NCI-H2081 (cell line): ENCODE results near the gene BECN2.

Experiments
- DNase-seq, 2 experiments: peaks; one replicate each; lab custom pipeline; 2025; lab: John Stamatoyannopoulos, UW

The BECN2 gene, protein sequence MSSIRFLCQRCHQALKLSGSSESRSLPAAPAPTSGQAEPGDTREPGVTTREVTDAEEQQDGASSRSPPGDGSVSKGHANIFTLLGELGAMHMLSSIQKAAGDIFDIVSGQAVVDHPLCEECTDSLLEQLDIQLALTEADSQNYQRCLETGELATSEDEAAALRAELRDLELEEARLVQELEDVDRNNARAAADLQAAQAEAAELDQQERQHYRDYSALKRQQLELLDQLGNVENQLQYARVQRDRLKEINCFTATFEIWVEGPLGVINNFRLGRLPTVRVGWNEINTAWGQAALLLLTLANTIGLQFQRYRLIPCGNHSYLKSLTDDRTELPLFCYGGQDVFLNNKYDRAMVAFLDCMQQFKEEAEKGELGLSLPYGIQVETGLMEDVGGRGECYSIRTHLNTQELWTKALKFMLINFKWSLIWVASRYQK

DNA sequence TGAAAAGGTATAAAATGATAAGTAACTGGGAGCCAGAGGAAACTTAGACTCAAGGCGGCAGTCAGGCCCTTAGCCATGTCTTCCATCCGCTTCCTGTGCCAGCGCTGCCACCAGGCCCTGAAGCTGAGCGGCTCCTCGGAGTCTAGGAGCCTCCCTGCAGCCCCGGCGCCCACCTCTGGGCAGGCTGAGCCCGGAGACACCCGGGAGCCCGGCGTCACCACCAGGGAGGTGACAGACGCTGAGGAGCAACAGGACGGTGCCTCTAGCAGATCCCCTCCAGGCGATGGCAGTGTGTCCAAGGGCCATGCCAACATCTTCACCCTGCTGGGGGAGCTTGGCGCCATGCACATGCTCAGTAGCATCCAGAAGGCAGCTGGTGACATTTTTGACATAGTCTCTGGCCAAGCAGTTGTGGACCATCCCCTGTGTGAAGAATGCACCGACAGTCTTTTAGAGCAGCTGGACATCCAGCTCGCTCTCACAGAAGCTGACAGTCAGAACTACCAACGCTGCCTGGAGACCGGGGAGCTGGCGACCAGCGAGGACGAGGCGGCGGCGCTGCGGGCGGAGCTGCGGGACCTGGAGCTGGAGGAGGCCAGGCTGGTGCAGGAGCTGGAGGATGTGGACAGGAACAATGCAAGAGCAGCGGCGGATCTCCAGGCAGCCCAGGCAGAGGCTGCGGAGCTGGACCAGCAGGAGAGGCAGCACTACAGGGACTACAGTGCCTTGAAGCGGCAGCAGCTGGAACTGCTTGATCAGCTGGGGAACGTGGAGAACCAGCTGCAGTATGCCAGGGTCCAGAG lies at the start of gene BECN2:
Gene BECN2, plus strand, starts transcription at position 76 of the 803 bp plus-strand sequence. Its CDS starts 0 bp downstream, at position 76.
- no peak for DNase-seq

DNA sequence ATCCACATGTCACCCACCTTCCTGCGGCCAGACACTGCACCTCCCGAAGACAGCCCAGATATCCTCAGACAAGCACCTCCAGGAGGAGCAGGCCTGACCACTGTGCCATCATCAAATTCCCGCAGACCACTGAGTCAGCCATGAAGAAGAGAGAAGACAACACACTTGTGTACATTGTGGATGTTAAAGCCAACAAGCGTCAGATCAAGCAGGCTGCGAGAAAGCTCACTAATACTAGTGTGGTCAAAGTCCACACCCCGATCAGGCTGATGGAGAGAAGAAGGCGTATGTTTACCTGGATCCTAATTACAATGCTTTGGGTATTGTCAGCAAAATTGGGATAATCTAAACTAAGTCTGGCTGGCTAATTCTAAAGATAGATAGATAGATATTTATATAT lies 41.4 kb upstream of the BECN2 start:
- DNase-seq, result no peak

DNA sequence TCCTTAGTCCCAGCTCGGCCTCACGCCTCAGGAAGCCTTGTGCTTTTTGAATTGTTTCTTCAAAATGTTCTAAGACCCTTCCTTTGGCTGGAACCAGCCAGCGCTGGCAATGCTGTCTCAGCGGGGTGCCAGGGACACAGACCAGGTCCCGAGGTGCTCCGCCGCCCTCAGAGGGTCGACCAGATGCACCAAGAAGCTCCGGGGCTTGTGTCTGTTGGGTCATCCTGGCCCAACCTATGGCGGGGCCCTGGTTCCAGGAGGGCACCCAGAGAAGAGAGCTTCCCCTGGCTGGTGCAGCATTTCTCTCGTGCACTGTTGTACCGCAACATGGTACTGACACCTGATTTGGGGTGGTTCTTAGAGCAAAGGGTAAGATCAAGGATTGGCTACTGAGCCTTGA lies 40.1 kb upstream of the BECN2 start:
- DNase-seq, result no peak

DNA sequence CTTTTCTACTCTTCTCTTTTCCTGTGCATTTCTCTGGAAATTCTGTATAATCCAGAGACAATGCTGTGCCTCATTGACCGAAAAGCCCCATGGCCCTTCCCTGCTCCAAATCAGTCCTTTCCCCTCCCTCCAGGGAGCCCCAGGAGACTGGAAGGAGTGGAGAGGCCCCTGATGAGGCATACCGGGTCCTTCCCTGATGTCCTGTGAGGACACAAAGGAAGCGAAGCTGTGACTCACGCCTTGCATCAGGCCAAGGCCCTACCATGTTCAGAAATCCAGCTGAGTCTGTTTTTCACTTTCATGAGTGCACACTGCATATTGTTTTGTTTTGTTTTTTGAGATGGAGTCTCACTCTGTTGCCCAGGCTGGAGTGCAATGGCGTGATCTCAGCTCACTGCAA lies 38.7 kb upstream of the BECN2 start:
- DNase-seq, result no peak

DNA sequence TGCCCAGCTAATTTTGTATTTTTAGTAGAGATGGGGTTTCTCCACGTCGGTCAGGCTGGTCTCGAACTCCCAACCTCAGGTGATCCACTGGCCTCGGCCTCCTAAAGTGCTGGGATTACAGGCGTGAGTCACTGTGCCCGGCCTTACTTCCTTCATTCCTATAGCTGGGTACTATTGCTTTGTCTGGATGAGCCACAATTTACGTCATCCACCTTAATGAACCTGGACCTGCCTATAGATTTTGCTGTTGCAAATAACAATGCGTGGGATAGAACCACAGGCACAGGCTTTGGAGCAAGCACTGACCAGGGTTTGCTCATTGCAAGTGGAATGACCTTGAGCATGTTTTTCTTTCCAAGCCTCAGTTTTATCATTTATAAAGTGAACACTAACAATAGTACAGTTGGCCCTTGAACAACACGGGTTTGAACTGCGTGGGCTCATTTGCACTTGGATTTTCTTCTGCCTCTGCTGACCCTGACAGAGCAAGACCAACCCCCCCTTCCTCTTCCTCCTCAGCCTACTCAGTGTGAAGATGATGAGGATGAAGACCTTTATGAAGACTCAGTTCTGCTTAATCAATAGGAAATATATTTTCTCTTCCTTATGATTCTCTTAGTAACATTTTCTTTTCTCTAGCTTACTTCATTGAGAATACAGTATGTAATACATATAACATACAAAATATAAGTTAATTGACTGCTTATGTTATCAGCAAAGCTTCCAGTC lies 33.3 kb upstream of the BECN2 start:
- DNase-seq, result no peak

DNA sequence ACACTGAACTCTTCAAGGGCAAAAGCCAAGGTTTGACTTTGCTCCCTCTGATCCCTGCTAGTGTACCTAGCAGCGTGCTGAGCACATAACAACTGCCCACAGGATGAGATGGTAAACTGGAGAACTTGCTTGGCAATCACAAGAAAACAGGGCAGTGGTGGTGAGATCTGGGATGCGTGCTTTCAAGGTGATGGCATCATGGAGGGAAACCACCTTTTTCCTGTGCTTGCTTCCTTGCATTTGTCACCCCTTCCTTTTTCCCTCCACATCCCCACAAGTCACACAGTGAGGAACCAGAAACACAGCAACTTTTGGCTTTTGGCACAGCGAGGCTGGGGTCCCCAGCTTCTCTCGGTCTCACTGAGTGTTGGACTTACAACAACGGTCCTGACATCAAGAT lies 31.4 kb upstream of the BECN2 start:
- no peak for DNase-seq

DNA sequence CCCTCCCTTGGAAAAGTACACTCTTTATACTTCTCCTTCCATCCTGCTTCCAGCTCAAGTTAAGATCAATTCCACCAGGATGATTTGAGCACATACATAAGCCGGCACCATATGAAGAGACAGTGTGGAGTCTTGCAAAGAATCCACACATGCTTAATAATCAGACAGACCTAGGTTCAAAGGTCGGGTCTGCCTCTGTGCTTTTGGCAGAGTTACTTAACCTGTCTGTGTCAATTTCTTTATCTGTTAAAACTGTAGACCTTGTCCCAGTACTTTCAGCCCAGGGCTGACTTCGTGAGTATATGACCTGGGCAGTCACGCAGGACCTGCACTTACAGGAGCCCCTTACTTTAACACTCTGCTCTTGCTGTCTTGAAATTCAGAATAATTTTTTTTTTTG lies 30.2 kb upstream of the BECN2 start:
- no peak for DNase-seq

DNA sequence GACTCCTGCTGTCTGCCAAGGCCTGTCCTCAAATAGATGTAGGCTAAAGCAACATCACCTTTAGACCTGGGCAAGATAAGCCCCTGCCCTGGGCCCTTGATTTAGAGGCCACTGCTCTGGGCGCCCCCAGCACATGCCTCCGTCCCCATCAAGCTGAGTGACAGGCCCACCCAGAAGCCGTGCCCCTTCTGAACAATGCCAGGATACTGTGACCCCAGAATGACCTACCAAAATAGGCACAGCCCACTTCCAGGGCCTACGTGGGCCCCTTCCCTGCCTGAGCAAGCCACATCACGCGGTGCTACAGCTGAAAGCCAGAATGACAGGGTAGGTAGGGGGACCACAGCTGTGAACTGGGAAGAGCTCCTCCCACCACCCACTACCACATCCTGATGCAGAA lies 24.7 kb upstream of the BECN2 start:
- DNase-seq, result no peak

DNA sequence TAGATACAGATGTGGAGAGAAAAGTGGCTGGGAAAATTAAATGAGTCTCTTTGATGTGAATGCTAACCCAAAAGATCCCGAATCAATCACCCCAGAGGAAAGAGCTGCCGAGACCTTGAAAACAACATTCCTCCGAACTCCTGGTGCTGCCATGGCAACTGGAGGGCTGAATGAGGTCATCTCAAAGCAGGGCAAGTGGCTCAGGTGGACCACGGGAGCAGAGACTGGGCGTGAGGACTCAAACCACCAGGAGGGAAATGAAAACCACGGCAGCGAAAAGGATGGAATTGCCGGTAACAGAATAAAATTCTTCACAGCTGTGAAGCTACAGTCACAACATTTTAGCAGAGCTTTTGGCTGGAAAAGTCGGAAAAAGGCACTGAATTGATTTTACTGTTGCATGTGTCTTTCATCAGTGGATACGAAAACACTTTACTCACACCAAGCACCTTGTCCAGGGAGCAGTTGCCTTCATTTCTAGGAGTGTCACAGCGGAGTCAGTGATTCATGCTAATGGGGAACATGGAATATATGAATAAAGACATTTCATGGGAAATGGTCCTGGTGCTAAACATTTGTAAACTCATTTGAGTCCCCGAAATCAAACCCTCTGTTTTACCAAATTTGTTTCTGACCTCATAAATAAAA lies 23.2 kb upstream of the BECN2 start:
- no peak for DNase-seq

DNA sequence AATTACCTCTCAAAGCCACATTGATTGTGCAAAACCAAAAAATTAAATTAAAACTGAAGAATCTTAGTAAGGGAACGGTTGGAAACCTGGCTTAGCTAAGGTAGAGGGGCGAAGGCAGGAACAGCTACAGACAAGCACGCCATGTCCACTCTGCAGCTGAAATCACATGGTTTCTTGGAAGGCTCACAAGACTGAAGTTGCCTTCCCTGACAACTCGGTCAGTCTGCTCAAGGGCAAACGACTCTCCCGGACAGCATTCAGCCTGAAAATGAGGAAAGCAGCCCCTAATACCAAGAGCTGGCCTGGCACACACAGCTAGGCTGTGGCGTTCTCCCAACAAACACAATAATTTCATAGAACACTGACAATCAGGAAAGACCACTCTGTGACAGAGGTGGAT lies 22.7 kb upstream of the BECN2 start:
- DNase-seq, result no peak

DNA sequence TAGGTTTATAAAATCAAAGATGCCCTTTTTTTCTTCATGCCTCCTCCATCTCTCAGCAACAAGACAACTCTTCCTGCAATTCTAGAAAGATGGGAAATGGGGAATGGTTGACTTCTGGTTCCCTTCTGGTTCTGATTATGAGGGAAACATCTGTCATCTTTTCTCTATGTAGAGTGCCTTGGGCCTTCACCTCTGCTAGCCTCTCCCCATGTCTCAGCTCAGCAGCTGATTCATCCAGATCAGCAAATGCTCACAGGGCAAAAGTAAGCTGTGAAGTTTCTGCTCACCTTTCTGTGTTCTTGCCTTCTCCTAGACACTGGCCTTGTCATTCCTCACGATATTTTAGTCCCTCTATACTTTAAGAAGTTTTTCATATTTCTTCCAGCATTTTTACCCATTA lies 17.8 kb upstream of the BECN2 start:
- no peak for DNase-seq

DNA sequence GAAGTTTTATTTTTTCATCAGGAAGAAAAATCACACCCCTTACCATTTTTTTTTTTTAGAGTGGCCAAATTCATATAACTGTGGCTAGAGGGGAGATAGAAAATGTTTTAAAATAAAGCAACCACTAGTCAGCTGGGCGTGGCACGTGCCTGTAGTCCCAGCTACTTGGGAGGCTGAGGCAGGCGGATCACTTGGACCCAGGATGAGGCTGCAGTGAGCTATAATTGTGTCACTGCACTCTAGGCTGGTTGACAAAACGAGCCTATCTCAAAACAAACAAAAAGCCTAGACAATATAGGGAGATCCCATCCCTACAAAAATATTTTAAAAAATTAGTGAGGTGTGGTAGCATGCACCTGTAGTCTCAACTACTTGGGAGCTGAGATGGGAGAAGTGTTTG lies 14.8 kb upstream of the BECN2 start:
- DNase-seq, result no peak

DNA sequence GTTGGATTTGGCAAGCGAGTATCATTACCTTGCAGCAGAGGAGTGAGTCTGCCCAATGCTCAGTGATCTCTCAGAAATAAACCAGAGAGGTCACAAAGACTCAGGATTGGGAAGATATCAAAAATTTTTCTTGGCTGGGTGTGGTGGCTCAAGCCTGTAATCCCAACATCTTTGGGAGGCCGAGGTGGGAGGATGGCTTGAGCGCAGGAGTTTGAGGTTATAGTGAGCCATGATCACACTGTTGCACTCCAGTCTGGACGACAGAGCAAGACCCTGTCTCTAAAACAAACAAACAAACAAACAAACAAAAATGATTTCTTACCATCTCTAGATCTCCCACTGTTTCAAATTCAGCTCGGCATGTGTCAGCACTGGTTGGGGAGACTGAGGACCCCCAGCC lies 13.3 kb upstream of the BECN2 start:
- no peak for DNase-seq

DNA sequence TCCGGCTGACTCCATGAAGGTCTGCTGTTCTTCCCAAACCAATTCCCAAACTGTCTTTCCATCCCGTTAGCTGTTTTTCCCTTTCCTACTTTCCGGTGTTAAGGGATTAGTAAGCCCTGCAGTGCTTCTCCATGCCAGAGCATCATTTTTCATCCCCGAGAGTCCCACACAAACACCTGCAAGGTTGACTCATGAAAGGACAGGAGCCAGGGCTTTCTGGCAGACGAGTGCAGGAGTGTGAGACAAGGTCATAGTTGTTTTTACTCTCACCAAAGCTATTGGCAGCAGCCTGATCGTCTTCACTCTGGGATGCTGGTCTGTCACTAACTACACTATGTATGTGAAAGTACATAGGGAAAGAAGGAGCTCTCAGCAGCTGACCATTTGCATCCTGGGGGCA lies 10.2 kb upstream of the BECN2 start:
- DNase-seq, result no peak

DNA sequence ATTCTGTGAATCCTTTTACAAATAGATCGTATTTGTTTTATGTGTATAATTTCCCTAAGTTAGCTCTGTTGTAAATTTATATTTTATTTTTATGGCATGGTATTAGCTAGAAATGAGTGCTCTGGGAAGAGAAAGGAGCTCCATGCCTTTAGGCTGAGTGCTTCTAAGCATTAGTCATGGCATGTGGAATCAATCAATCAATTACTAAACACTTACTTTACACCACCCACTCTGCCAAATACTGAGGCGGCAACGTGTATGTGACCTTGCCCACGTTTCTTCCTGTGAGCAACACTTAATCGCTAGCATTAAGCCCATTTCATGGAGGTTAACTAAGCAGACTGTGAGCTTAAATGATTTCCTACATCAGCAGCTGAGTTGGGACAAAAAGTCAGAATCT lies 7.2 kb upstream of the BECN2 start:
- no peak for DNase-seq

DNA sequence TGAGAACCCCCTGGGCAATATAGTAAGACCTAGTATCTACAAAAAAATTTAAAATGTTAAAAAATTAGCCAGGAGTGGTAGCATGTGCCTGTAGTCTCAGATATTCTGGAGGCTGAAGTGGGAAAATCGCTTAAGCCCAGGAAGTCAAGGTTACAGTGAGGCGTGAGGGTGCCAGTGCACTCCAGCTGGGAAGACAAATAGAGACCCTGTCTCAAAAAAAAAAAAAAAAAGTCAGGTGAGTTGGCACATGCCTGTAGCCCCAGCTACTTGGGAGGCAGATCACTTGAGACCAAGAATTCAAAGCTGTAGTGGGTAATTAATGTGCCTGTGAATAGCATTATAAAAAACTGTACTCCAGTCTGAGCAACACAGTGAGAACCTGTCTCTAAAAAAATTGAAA lies 4.6 kb downstream of the BECN2 start:
- DNase-seq, result no peak

DNA sequence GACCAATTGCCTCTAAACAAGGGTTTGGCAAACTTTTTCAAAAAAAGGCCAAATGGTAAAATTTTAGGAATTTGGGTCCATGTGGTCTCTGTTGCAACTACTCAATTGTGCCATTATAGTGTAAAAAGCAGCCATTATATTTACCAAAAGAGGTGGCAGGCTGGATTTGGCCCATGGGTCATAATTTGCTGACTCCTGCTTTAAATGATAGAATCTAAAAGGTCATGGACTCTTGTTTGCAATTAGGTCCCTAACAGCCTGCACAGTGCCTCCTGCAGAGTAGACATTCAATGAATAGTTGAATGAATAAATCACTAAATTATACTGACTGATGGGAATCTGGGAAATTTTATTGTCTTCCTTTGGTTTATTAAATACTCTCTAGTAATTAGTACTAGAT lies 6.2 kb downstream of the BECN2 start:
- no peak for DNase-seq

DNA sequence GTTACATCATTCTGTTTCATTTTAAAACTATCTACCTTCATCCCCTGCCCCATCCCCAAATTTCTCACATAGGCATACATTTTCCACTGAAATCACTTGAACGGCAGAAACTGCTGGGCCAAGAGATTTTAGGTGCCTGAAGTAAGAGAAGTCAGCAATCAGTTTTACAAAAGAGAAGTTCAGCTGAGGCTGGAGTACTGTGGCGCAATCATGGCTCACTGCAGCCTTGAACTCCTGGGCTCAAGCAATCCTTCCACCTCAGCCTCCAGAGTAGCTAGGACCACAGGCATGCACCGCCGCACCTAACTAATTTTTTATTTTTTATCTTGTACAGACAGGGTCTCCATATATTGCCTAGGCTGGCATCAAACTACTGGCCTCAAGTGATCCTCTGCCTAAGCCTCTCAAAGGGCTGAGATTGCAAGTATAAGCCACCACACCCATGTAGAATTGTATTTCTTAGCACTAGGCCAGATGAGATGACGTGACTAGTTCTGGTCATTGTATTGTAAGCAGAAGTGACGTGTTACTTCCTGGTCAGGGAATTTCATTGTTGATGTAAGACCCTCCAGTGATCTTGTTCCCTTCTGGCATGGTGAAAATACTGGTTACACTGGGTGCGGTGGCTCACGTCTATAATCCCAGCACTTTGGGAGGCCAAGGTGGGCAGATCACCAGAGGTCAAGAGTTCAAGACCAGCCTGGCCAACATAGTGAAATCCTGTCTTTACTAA lies 7.1 kb downstream of the BECN2 start:
- DNase-seq, result no peak

DNA sequence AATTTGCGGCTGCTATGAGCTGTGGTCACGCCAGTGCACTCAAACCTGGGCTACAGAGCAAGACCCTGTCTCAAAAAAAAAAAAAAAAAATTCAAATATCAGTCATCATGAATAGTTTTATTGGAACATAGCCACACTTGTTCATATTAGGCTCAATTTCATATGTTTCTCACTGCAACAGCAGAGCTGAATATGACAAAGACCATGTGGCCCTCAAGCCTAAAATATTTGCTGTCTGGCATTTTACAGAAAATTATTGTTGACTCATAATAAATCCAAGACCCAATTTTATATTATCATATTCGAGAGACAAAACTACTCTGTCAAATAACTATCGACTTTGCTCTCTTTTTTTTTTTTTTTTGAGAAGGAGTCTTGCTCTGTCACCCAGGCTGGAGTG lies 11.0 kb downstream of the BECN2 start:
- no peak for DNase-seq

DNA sequence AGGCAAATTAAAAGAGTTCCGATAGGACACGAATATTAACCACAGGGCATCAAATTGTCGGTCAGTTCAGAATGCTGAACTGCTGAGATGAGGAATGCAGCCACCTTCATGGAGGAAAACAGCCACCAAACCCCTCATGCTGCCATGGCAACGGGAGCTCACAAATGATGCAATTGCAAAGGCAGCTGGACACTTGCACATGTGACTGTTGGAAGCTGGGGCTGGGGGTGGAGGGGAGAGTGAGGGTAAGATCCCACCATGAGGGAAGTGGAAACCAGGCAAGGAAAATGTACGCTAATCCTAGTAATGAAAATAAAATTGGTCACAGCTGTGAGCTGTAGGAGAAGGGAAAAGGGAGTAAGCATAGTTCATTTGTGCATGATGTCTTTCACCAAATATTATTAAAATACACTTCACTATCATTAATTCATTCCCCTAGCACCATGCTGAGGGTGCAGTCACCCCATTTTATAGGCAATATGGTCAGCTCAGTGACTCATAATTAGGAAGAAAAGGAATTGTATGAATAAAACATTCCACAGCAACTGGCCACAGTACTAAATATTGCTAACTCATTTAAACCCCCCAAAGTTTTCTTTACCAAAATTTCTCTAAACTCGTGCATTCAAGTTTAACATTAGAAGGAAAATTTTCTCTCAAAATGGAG lies 15.3 kb downstream of the BECN2 start:
- peak in 1 of 2 experiments; percentile 24 for DNase-seq

DNA sequence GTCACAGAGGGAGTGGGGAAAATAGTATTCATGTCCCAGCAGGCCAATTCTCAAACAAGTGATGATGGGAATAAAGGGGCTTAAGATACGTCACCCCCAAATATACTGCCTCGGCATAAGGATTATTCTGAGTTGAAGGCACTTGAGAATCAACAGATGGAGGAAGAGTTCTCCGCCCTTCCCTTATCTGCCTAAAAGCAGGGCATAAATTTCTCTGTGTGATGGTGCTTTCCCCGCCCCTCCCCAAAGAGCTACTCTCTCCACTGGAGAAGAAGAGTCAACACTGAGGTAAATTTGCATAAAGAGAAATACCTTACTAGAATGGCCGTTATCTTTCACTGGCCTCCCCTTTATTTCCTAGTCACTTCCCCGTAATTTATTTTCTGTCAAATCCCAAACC lies 18.7 kb downstream of the BECN2 start:
- no peak for DNase-seq
